A673 (cell line): Measurements from ENCODE around the gene RAB8B. TPM values are rescaled to one million over a fixed set of nuclear protein-coding genes. Genes with fewer than 3 reads are reported as not detected.

Source experiments
- BruUV-seq: library from RNA; stranded (reverse); fragments of 400-500 nt; replicated peaks from 2 replicates; lab custom pipeline; 2021; lab: Mats Ljungman, UMichigan
- CTCF ChIA-PET: fragments of 300-600 bp; sonication (Branson Sonifier 250); formaldehyde crosslinking; loops from one replicate; lab custom pipeline; 2022; ENCODE audit warnings: antibody characterized with exemption; lab: Charles Lee
- POLR2A ChIA-PET: fragments of 300-600 bp; sonication (Branson Sonifier 250); formaldehyde crosslinking; loops from one replicate; lab custom pipeline; 2022; ENCODE audit warnings: antibody characterized with exemption; ENCODE audit not compliant: low non-redundant PET; lab: Charles Lee
- DNase-seq: peaks from one replicate; pipeline ENCODE4 v3.0.0-alpha.2; 2015; ENCODE audit warnings: low spot score
- H3K27ac ChIP-seq: fragments of 200-600 bp; sonication (generic); 2 replicates; pipeline ENCODE4 v1.5.1; 2016; ENCODE audit warnings: mixed run types, low read depth, mild to moderate bottlenecking, mixed read lengths, antibody characterized with exemption, low read length; ENCODE audit not compliant: poor library complexity, severe bottlenecking
- H3K27me3 ChIP-seq: fragments of 200-600 bp; sonication (generic); replicated peaks from 2 replicates; pipeline ENCODE4 v1.6.1; 2017; ENCODE audit warnings: mixed run types, low read depth, mild to moderate bottlenecking, mixed read lengths, antibody characterized with exemption, low read length; ENCODE audit not compliant: insufficient read depth, poor library complexity
- H3K36me3 ChIP-seq: fragments of 200-600 bp; sonication (generic); 2 replicates; pipeline ENCODE4 v1.6.1; 2016; ENCODE audit warnings: mixed run types, mild to moderate bottlenecking, mixed read lengths, antibody characterized with exemption, low read length; ENCODE audit not compliant: insufficient read depth, poor library complexity, severe bottlenecking
- H3K4me1 ChIP-seq: fragments of 200-600 bp; sonication (generic); 2 replicates; pipeline ENCODE4 v1.6.1; 2017; ENCODE audit warnings: mixed run types, mild to moderate bottlenecking, mixed read lengths, antibody characterized with exemption, low read length; ENCODE audit not compliant: insufficient read depth, poor library complexity, severe bottlenecking
- H3K4me3 ChIP-seq: fragments of 200-600 bp; sonication (generic); 2 replicates; pipeline ENCODE4 v1.5.1; 2016; ENCODE audit warnings: low read depth, mixed run types, mild to moderate bottlenecking, mixed read lengths, low read length; ENCODE audit not compliant: poor library complexity, severe bottlenecking
- H3K9me3 ChIP-seq: fragments of 200-600 bp; sonication (generic); 2 replicates; pipeline ENCODE4 v1.6.1; 2016; ENCODE audit warnings: mixed run types, low read depth, mild to moderate bottlenecking, mixed read lengths, antibody characterized with exemption, low read length; ENCODE audit not compliant: poor library complexity, severe bottlenecking
- EZH2 ChIP-seq: fragments of 200-600 bp; sonication (generic); IDR thresholded peaks from 2 replicates; pipeline ENCODE4 v1.6.1; 2017; ENCODE audit warnings: borderline replicate concordance, low read depth, mild to moderate bottlenecking, mixed read lengths, antibody characterized with exemption, low read length; ENCODE audit not compliant: poor library complexity, severe bottlenecking
- intact Hi-C: fragments of 100-400 bp; cut with micrococcal nuclease; formaldehyde crosslinking; loops from one replicate; pipeline ENCODE4 v1.10.0; 2022; ENCODE audit not compliant: unreplicated experiment
- total RNA-seq: library from RNA; stranded (reverse); gene quantifications from 2 replicates; pipeline ENCODE4 v1.2.3, GENCODE V29; 2021
- TF ChIP-seq, protein P1 (sequence below): fragments of 300-800, 200-600 bp; sonication (generic); conservative IDR thresholded peaks from 2 replicates; pipeline ENCODE4 v1.5.1; 2017; ENCODE audit warnings: low read depth, mild to moderate bottlenecking, antibody characterized with exemption, low read length, moderate library complexity, mixed read lengths

The RAB8B gene
- total RNA-seq, 1 experiment from 2014 or later = 29.1 TPM

DNA sequence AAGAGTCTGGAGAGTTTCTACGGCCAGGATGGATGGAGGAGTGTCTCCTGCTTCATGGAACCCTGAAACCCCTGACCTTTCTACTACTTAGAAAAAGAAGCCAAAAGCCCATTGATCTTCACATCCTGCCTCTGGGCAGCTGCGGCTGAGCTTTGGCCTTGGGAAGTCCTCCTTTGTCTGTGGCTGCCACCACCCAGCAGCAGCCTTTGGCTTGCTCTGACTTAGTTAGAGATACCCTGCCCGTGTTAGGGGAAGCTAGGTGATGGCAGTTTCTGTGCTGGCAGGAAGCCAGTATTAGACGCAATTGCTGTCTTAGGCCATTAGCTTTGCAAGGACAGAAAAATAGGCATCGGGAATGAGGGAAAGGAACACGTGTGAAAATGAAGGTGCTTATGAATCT, 106.8 kb downstream of the RAB8B start:
- TF ChIP-seq EZH2 = no peak
- TF ChIP-seq, protein P1, sequence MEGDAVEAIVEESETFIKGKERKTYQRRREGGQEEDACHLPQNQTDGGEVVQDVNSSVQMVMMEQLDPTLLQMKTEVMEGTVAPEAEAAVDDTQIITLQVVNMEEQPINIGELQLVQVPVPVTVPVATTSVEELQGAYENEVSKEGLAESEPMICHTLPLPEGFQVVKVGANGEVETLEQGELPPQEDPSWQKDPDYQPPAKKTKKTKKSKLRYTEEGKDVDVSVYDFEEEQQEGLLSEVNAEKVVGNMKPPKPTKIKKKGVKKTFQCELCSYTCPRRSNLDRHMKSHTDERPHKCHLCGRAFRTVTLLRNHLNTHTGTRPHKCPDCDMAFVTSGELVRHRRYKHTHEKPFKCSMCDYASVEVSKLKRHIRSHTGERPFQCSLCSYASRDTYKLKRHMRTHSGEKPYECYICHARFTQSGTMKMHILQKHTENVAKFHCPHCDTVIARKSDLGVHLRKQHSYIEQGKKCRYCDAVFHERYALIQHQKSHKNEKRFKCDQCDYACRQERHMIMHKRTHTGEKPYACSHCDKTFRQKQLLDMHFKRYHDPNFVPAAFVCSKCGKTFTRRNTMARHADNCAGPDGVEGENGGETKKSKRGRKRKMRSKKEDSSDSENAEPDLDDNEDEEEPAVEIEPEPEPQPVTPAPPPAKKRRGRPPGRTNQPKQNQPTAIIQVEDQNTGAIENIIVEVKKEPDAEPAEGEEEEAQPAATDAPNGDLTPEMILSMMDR = no peak
- Histone ChIP-seq H3K4me3 (no peak overlapping the region), H3K4me1 (peaks cover 12% of the 10 kb centered on the region), H3K9me3 (no peaks in the 10 kb centered on the region), H3K27ac (no peak overlapping the region), H3K36me3 (no peaks in the 10 kb centered on the region), H3K27me3 (no peaks in the 10 kb centered on the region)
- POLR2A ChIA-PET = no interaction called here
- CTCF ChIA-PET = interaction anchor here (0.7 kb wide), 1 partner anchor 602 kb away, joined by 5 read pairs; no protein-coding TSS in a partner anchor
- no TSS peak for BruUV-seq
- no peak for DNase-seq
- intact Hi-C loops = no loop called here

DNA sequence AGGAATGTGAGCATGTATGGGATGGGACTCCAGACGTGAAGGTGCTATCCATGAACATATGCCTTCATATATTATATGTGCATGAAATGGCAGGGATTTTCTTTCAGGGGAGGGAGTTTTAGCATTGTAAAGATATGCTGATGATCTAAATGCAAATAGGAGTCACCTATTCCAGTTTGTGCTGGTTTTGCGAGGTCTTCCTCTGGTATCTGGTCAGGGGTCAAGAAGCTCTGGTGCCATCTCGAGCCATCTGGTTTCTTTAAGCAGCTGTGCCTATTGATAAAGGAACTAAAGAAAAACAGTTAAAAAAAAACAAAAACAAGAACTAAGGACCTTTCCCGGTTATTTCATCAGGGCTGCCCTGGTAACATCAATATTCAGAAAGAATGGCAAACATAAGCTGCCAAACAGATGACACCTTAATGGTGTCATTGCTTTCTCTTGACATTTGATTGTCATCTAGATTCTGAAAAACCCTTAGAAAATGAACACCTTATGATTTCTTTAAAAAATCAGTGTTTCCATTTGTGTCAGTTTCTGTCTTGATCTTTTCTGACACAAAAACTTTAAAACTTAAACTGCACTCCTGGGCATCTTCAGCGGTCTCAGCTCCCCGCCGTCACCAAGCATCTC, 110.7 kb downstream of the RAB8B start:
- Histone ChIP-seq H3K27me3 (no peaks in the 10 kb centered on the region), H3K9me3 (no peaks in the 10 kb centered on the region), H3K36me3 (no peaks in the 10 kb centered on the region), H3K4me1 (peaks cover 6% of the 10 kb centered on the region), H3K27ac (no peak overlapping the region), H3K4me3 (no peak overlapping the region)
- CTCF ChIA-PET = no interaction called here
- no peak for DNase-seq
- BruUV-seq = no TSS peak
- intact Hi-C loops = no loop called here
- TF ChIP-seq, protein P1 = no peak
- no peak for TF ChIP-seq EZH2
- POLR2A ChIA-PET = no interaction called here

DNA sequence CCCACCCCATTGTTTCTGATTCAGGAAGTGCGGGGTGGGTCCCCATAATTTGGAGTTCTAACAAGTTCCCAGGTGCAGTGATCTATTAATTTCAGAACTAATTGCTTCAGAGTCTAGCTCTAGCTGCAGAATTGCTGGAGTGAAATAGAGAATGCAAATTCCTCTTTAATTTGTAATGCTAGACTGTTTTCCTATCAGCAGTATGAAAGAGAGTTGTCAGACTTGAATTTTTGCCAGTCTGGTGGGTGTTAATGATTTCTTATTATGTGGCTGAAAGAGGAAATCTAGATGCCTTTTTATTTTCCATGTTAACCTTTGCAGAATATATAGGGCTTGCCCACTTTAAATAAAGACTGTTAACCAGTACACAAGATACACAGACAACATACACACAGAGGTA, 111.7 kb downstream of the RAB8B start:
- H3K27ac ChIP-seq = no peak overlapping the region
- H3K9me3 ChIP-seq = no peaks in the 10 kb centered on the region
- no peak for DNase-seq
- H3K36me3 ChIP-seq = no peaks in the 10 kb centered on the region
- no peak for TF ChIP-seq EZH2
- H3K4me3 ChIP-seq = no peak overlapping the region
- intact Hi-C loops = no loop called here
- ChIA-PET CTCF (no interaction called here), POLR2A (no interaction called here)
- BruUV-seq = no TSS peak
- peaks cover 6% of the 10 kb centered on the region for H3K4me1 ChIP-seq
- no peaks in the 10 kb centered on the region for H3K27me3 ChIP-seq

DNA sequence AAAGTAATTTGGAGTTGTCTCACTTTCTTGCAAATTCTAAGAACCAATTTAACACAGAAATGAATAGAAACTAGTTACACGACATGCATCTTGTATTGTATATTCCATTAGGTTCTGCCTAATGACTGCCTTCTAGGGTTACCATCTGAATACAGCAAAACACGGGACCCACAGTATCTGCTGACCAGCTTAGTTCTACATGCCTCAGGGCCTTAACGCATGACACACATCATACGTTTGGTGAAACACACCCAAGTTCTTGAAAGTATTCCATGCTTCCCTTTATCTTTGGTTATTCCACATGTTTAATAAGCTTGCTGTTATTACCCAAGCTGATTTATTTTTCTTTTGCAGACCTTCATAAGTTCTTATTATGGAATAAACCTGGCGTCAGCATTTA, 115.9 kb downstream of the RAB8B start:
- no peak overlapping the region for H3K4me3 ChIP-seq
- TF ChIP-seq, protein P1 = no peak
- TF ChIP-seq EZH2 = no peak
- no peak overlapping the region for H3K27ac ChIP-seq
- ChIA-PET CTCF (no interaction called here), POLR2A (interaction anchor here (0.6 kb wide), 1 partner anchor 41 kb away, joined by 3 read pairs; no protein-coding TSS in a partner anchor)
- intact Hi-C loops = no loop called here
- no peaks in the 10 kb centered on the region for H3K36me3 ChIP-seq
- peaks cover 11% of the 10 kb centered on the region for H3K4me1 ChIP-seq
- no TSS peak for BruUV-seq
- DNase-seq = no peak
- no peaks in the 10 kb centered on the region for H3K9me3 ChIP-seq
- no peaks in the 10 kb centered on the region for H3K27me3 ChIP-seq
